ENCODE data around the gene MED27.
A peak's percentile ranks its signal among the peaks of the same experiment; 100 is the strongest.
"Not testable (repeated sequence)": the region's sequence is repeated elsewhere in the genome, so short reads cannot be mapped to it uniquely, and the experiment has no call there.

Gene MED27

GRCh38 chr9:132014218-132014805 is 65.4 kb downstream of the MED27 start:
- H3K27ac ChIP-seq: no peak overlapping the region
- no peak for TF ChIP-seq CTCF (conservative IDR thresholded peaks at IDR 0.05)
- no peak for TF ChIP-seq ZFX (IDR thresholded peaks at IDR 0.05)

GRCh38 chr9:132012704-132013357 is 66.8 kb downstream of the MED27 start:
- peak overlapping the region; percentile 50 for H3K27ac ChIP-seq
- TF ChIP-seq ZFX (IDR thresholded peaks at IDR 0.05): no peak
- TF ChIP-seq CTCF (conservative IDR thresholded peaks at IDR 0.05): no peak

DNA sequence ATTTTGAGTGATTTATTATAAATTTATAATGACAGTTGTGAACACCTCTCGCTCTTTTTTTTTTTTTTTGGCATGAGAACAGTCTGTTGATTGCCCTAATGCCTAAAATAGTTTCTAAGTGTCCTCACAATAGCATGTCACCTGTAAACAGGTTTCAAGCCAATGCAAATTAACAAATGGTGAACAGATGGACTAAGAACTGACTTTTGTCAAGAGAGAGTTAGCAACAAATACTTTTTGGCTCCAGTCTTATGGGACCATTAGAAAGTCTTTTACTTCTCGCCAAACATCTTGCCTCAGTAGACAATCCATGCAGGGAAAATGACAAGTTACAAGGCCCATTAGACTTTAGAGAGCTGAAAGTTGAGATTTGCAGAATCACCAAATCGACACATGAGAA is 67.8 kb downstream of the MED27 start:
- peak overlapping the region; percentile 50; the same call in 1 of the 2 replicates for H3K27ac ChIP-seq
- TF ChIP-seq CTCF (conservative IDR thresholded peaks at IDR 0.05) (no peak), ZFX (IDR thresholded peaks at IDR 0.05) (no peak)

DNA sequence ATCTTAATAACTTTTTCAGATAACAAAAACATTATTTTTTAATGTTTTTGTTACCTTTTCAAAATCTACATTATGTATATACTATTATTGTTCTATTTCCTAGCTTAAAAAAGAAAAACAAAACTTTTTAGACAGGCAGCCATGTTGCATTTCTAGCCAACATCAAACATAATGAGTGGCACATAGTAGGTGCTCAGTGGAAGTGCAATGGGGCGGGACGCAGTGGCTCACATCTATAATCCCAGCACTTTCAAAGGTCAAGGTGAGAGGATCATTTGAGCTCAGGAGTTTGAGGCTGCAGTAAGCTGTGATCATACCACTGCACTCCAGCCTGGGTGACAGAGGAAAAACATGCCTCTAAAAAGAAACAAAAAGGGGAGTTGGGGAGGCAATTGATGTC is 68.4 kb downstream of the MED27 start:
- TF ChIP-seq ZFX (IDR thresholded peaks at IDR 0.05) (no peak), CTCF (conservative IDR thresholded peaks at IDR 0.05) (no peak)

GRCh38 chr9:132010201-132010600 is 69.5 kb downstream of the MED27 start:
- not testable (repeated sequence) for H3K27ac ChIP-seq

More for the DNA sequence above, 68.4 kb downstream of the MED27 start:
- no peak overlapping the region for H3K27ac ChIP-seq

GRCh38 chr9:132008855-132009812 is 70.5 kb downstream of the MED27 start:
- peak overlapping the region; percentile 50 for H3K27ac ChIP-seq
- no peak for TF ChIP-seq ZFX (IDR thresholded peaks at IDR 0.05)

GRCh38 chr9:132008184-132008803 is 71.4 kb downstream of the MED27 start:
- TF ChIP-seq ZFX (IDR thresholded peaks at IDR 0.05) (no peak), CTCF (conservative IDR thresholded peaks at IDR 0.05) (no peak)
- H3K27ac ChIP-seq: peak overlapping the region; percentile 14; the same call in 1 of the 2 replicates

Measured in C4-2B (cell line).